HepG2 (cell line): Measurements from ENCODE around the gene PPP2R2D. TPM values are rescaled to one million over a fixed set of nuclear protein-coding genes. Genes with fewer than 3 reads are reported as not detected.

Source experiments
- ADNP ChIP-seq: sonication (generic); formaldehyde crosslinking; IDR thresholded peaks from 2 replicates; pipeline ENCODE4 v1.4.0; 2020; ENCODE audit warnings: missing genetic modification reagents
- CEBPB ChIP-seq: IDR thresholded peaks from 2 replicates; pipeline ENCODE4 v1.6.1; 2011; ENCODE audit warnings: low read depth, low read length, improper control_type of control experiment, borderline replicate concordance
- FOXK1 ChIP-seq: sonication (generic); formaldehyde crosslinking; IDR thresholded peaks from 2 replicates; pipeline ENCODE4 v1.4.0; 2020; ENCODE audit warnings: low read depth, missing genetic modification reagents, borderline replicate concordance
- KMT2B ChIP-seq: IDR thresholded peaks from 2 replicates; pipeline ENCODE4 v1.6.1; 2016; ENCODE audit warnings: missing genetic modification reagents, missing compliant biosample characterization
- SIX1 ChIP-seq: sonication (generic); formaldehyde crosslinking; IDR thresholded peaks from 2 replicates; pipeline ENCODE4 v1.4.0; 2020; ENCODE audit warnings: missing genetic modification reagents, borderline replicate concordance
- ZNF121 ChIP-seq: sonication (generic); formaldehyde crosslinking; IDR thresholded peaks from 2 replicates; pipeline ENCODE4 v1.5.0; 2020; ENCODE audit warnings: mild to moderate bottlenecking, missing genetic modification reagents
- ZNF124 ChIP-seq: sonication (generic); formaldehyde crosslinking; IDR thresholded peaks from 2 replicates; pipeline ENCODE4 v1.4.0; 2020; ENCODE audit warnings: missing genetic modification reagents
- ZNF30 ChIP-seq: sonication (generic); formaldehyde crosslinking; IDR thresholded peaks from 2 replicates; pipeline ENCODE4 v1.5.0; 2020; ENCODE audit warnings: mild to moderate bottlenecking, missing genetic modification reagents
- ZNF790 ChIP-seq: sonication (generic); formaldehyde crosslinking; IDR thresholded peaks from 2 replicates; pipeline ENCODE4 v1.8.0; 2022; ENCODE audit warnings: missing genetic modification reagents, mild to moderate bottlenecking, borderline replicate concordance
- ZNF792 ChIP-seq: IDR thresholded peaks from 2 replicates; pipeline ENCODE4 v1.6.1; 2016
- polyA plus RNA-seq, 8 experiments: library from polyadenylated mRNA; depleted of rRNA in 3 of 8; stranded (reverse) in 7 of 8; unstranded in 1 of 8; fragments of >200 nt; fragmentation: Illumina TruSeq in 4 of 8; extraction: Trizol in 4 of 8; gene quantifications; 2 replicates each; pipeline versions ENCODE4 v1.2.1 to v1.2.3, GENCODE V29; 2011 to 2016; ENCODE audit warnings: low read depth in 4 of 8, missing spikeins in 1 of 8, mixed read lengths in 1 of 8; ENCODE audit not compliant: insufficient read depth in 1 of 8
- total RNA-seq, 5 experiments: library from RNA; depleted of rRNA; stranded (reverse); fragments of >200 nt; fragmentation: Illumina TruSeq; extraction: Trizol; gene quantifications; 2 replicates each; pipeline ENCODE4 v1.2.3, GENCODE V29; 2016; ENCODE audit warnings: low read depth in 1 of 5
- TF ChIP-seq, protein P1 (sequence below), 2 experiments: fragments of 450-650 bp in 1 of 2; sonication (generic) in 1 of 2; formaldehyde crosslinking in 1 of 2; IDR thresholded peaks; 2 replicates each; pipeline versions ENCODE4 v1.6.1 to v1.8.0; 2016 to 2022; ENCODE audit warnings: antibody characterized with exemption in 1 of 2, mild to moderate bottlenecking in 1 of 2, missing genetic modification reagents in 1 of 2
- TF ChIP-seq, protein P2 (sequence below): sonication (generic); formaldehyde crosslinking; IDR thresholded peaks from 2 replicates; pipeline ENCODE4 v1.4.0; 2020; ENCODE audit warnings: missing genetic modification reagents, mild to moderate bottlenecking, borderline replicate concordance
- TF ChIP-seq, protein P3 (sequence below): sonication (generic); formaldehyde crosslinking; IDR thresholded peaks from 2 replicates; pipeline ENCODE4 v1.8.1; 2023; ENCODE audit warnings: missing genetic modification reagents, mild to moderate bottlenecking, borderline replicate concordance

PPP2R2D gene
- total and polyA plus RNA-seq, 2 of the 13 experiments (the other 11 are each of a cell fraction or from before 2014, with no cell fraction given), result 32.7 to 33.2 TPM

DNA sequence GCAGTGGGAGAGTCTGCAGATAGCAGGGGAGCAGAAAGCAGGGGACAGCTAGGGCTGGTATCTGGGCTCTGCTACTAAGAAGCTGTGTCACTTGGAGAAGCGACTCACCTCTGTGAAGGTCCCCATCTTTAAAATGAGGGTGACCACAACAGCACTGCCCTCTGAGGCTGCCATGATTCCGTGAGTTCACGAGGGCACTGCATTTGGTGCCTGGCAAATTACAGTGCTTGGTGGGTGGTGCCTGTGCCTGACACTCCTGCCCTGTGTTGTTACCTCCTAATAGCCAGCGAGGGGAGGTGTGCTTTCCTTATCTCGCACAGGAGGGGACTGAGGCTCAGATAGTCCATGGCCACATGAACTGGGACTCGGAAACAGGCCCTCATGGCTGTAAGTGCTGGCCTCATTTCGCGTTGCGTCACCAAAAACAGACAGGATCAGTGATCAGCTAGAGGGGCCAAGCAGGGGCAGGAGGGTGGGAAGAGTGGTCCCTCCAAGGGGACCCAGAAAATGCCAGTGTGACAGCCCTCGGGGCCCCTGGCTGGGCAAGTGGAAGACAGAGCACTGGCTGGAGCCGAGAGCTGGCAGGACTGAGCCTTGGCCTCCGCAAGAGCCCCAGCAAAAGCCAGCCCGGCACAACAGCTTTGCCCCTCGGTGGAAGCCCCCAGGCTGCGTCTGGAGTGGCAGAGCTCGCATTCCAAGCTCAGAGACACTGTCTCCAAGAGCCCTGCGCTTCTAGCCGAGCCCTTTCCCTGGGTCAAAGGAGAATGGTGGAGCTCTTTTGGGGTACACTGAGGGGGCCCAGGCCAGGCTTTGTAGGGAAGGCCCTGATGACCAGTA is 98.3 kb downstream of the PPP2R2D start (continued):
- 0 out of 2 replicates have a peak, but pooled peaks have one; percentile 19 for TF ChIP-seq ZNF30 (CRISPR knock-in tag)
- peak; percentile 4; the same call in 1 of the 2 replicates for TF ChIP-seq FOXK1 (CRISPR knock-in tag)
- no peak for TF ChIP-seq ZNF790 (CRISPR knock-in tag)
- TF ChIP-seq ZNF124 (CRISPR knock-in tag), result no peak
- 0 out of 2 replicates have a peak, but pooled peaks have one; percentile 1 for TF ChIP-seq ZNF792 (CRISPR knock-in tag)
- TF ChIP-seq CEBPB, result peak; percentile 66; the same call in 1 of the 2 replicates
- peak; percentile 34; the same call in 1 of the 2 replicates for TF ChIP-seq ZNF121 (CRISPR knock-in tag)
- no peak for TF ChIP-seq ADNP (CRISPR knock-in tag)
- TF ChIP-seq, protein P1, sequence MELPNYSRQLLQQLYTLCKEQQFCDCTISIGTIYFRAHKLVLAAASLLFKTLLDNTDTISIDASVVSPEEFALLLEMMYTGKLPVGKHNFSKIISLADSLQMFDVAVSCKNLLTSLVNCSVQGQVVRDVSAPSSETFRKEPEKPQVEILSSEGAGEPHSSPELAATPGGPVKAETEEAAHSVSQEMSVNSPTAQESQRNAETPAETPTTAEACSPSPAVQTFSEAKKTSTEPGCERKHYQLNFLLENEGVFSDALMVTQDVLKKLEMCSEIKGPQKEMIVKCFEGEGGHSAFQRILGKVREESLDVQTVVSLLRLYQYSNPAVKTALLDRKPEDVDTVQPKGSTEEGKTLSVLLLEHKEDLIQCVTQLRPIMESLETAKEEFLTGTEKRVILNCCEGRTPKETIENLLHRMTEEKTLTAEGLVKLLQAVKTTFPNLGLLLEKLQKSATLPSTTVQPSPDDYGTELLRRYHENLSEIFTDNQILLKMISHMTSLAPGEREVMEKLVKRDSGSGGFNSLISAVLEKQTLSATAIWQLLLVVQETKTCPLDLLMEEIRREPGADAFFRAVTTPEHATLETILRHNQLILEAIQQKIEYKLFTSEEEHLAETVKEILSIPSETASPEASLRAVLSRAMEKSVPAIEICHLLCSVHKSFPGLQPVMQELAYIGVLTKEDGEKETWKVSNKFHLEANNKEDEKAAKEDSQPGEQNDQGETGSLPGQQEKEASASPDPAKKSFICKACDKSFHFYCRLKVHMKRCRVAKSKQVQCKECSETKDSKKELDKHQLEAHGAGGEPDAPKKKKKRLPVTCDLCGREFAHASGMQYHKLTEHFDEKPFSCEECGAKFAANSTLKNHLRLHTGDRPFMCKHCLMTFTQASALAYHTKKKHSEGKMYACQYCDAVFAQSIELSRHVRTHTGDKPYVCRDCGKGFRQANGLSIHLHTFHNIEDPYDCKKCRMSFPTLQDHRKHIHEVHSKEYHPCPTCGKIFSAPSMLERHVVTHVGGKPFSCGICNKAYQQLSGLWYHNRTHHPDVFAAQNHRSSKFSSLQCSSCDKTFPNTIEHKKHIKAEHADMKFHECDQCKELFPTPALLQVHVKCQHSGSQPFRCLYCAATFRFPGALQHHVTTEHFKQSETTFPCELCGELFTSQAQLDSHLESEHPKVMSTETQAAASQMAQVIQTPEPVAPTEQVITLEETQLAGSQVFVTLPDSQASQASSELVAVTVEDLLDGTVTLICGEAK (IDR thresholded peaks at IDR 0.05), result no peak
- TF ChIP-seq, protein P1 (CRISPR knock-in tag; IDR thresholded peaks at IDR 0.05), result no peak
- TF ChIP-seq KMT2B (CRISPR knock-in tag), result no peak
- TF ChIP-seq SIX1, result no peak
- TF ChIP-seq, protein P2, sequence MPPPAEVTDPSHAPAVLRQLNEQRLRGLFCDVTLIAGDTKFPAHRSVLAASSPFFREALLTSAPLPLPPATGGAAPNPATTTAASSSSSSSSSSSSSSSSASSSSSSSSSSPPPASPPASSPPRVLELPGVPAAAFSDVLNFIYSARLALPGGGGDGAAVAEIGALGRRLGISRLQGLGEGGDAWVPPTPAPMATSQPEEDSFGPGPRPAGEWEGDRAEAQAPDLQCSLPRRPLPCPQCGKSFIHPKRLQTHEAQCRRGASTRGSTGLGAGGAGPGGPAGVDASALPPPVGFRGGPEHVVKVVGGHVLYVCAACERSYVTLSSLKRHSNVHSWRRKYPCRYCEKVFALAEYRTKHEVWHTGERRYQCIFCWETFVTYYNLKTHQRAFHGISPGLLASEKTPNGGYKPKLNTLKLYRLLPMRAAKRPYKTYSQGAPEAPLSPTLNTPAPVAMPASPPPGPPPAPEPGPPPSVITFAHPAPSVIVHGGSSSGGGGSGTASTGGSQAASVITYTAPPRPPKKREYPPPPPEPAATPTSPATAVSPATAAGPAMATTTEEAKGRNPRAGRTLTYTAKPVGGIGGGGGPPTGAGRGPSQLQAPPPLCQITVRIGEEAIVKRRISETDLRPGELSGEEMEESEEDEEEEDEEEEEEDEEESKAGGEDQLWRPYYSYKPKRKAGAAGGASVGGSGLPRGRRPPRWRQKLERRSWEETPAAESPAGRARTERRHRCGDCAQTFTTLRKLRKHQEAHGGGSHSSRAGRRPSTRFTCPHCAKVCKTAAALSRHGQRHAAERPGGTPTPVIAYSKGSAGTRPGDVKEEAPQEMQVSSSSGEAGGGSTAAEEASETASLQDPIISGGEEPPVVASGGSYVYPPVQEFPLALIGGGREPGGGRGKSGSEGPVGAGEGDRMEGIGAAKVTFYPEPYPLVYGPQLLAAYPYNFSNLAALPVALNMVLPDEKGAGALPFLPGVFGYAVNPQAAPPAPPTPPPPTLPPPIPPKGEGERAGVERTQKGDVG (CRISPR knock-in tag), result peak; percentile 47; the same call in 1 of the 2 replicates
- TF ChIP-seq, protein P3, sequence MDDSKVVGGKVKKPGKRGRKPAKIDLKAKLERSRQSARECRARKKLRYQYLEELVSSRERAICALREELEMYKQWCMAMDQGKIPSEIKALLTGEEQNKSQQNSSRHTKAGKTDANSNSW (CRISPR knock-in tag), result no peak
